MM.1S (cell line): ENCODE measurements around the gene BMP7.

Experiments
- DNase-seq: peaks from one replicate; pipeline ENCODE4 v3.0.0-alpha.2; 2015
- H2AFZ ChIP-seq: fragments of 300-600 bp; sonication (generic); 2 replicates; pipeline ENCODE4 v1.6.0; 2016; ENCODE audit warnings: antibody characterized with exemption, low read length
- H3F3A ChIP-seq: fragments of 300-600 bp; sonication (generic); 2 replicates; pipeline ENCODE4 v1.6.1; 2016; ENCODE audit warnings: mild to moderate bottlenecking, antibody characterized with exemption, low read length, moderate library complexity, mixed read lengths; ENCODE audit not compliant: insufficient read depth
- H3K27ac ChIP-seq: fragments of 300-600 bp; sonication (generic); 2 replicates; pipeline ENCODE4 v1.5.1; 2016; ENCODE audit warnings: mild to moderate bottlenecking, low read length
- H3K27me3 ChIP-seq: fragments of 300-600 bp; sonication (generic); replicated peaks from 2 replicates; pipeline ENCODE4 v1.6.0; 2016; ENCODE audit warnings: low read length; ENCODE audit not compliant: insufficient read depth
- H3K36me3 ChIP-seq: fragments of 300-600 bp; sonication (generic); replicated peaks from 2 replicates; pipeline ENCODE4 v1.6.1; 2016; ENCODE audit warnings: mild to moderate bottlenecking, low read length, mixed read lengths; ENCODE audit not compliant: insufficient read depth
- H3K4me1 ChIP-seq: fragments of 300-600 bp; sonication (generic); 2 replicates; pipeline ENCODE4 v1.6.1; 2016; ENCODE audit warnings: low read length, mixed read lengths
- H3K4me2 ChIP-seq: fragments of 300-600 bp; sonication (generic); 2 replicates; pipeline ENCODE4 v1.6.0; 2016; ENCODE audit warnings: low read depth, low read length
- H3K4me3 ChIP-seq: fragments of 300-600 bp; sonication (generic); 2 replicates; pipeline ENCODE4 v1.5.1; 2016; ENCODE audit warnings: low read length, mixed read lengths
- H3K79me2 ChIP-seq: fragments of 300-600 bp; sonication (generic); 2 replicates; pipeline ENCODE4 v1.6.1; 2016; ENCODE audit warnings: mixed run types, low read length, mixed read lengths
- H3K9ac ChIP-seq: fragments of 300-600 bp; sonication (generic); 2 replicates; pipeline ENCODE4 v1.6.1; 2016; ENCODE audit warnings: low read length, mixed read lengths
- H3K9me2 ChIP-seq: fragments of 300-600 bp; sonication (generic); replicated peaks from 2 replicates; pipeline ENCODE4 v1.6.1; 2016; ENCODE audit warnings: mild to moderate bottlenecking, low read length, mixed read lengths; ENCODE audit not compliant: insufficient read depth
- H3K9me3 ChIP-seq: fragments of 300-600 bp; sonication (generic); replicated peaks from 2 replicates; pipeline ENCODE4 v1.6.1; 2016; ENCODE audit warnings: mild to moderate bottlenecking, low read length, mixed read lengths; ENCODE audit not compliant: insufficient read depth
- H4K20me1 ChIP-seq: fragments of 300-600 bp; sonication (generic); 2 replicates; pipeline ENCODE4 v1.6.1; 2016; ENCODE audit warnings: mild to moderate bottlenecking, low read length, moderate library complexity, mixed read lengths; ENCODE audit not compliant: insufficient read depth
- CTCF ChIP-seq: fragments of 300-600 bp; sonication (generic); IDR thresholded peaks from 2 replicates; pipeline ENCODE4 v1.5.1; 2016; ENCODE audit warnings: antibody characterized with exemption, low read length, mixed read lengths
- EZH2 ChIP-seq: fragments of 300-600 bp; sonication (generic); optimal IDR thresholded peaks from 2 replicates; pipeline ENCODE3; 2017; ENCODE audit warnings: low read depth, mild to moderate bottlenecking, antibody characterized with exemption, low read length, mixed read lengths
- EZH2phosphoT487 ChIP-seq: fragments of 300-600 bp; sonication (generic); IDR thresholded peaks from 2 replicates; pipeline ENCODE4 v1.6.1; 2018; ENCODE audit warnings: antibody characterized with exemption, low read length

The BMP7 gene

GRCh38 chr20:57291694-57292093, 25.3 kb upstream of the BMP7 start:
- H3K27me3 ChIP-seq = peaks cover 56% of the 10 kb centered on the region
- DNase-seq = no peak
- H3K4me1 ChIP-seq = no peaks in the 10 kb centered on the region
- TF ChIP-seq CTCF = no peak
- no peak overlapping the region for H2AFZ ChIP-seq
- no peaks in the 10 kb centered on the region for H3K9me3 ChIP-seq
- H3F3A ChIP-seq = no peaks in the 10 kb centered on the region
- H3K9ac ChIP-seq = no peak overlapping the region
- no peak overlapping the region for H3K4me2 ChIP-seq
- H3K9me2 ChIP-seq = no peaks in the 10 kb centered on the region
- H3K79me2 ChIP-seq = no peaks in the 10 kb centered on the region
- no peak overlapping the region for H3K27ac ChIP-seq
- no peak overlapping the region for H3K4me3 ChIP-seq
- H4K20me1 ChIP-seq = no peaks in the 10 kb centered on the region
- H3K36me3 ChIP-seq = no peaks in the 10 kb centered on the region

- no peaks in the 10 kb centered on the region for H3K9me3 ChIP-seq
- DNase-seq = no peak
- no peak overlapping the region for H3K4me2 ChIP-seq
- H3F3A ChIP-seq = no peaks in the 10 kb centered on the region
- no peaks in the 10 kb centered on the region for H3K79me2 ChIP-seq
- no peak for TF ChIP-seq EZH2phosphoT487
- TF ChIP-seq EZH2 = no peak
- peak; percentile 35 for TF ChIP-seq CTCF
- H4K20me1 ChIP-seq = no peaks in the 10 kb centered on the region
- H3K9ac ChIP-seq = no peak overlapping the region
- no peak overlapping the region for H3K4me3 ChIP-seq
- H3K4me1 ChIP-seq = no peaks in the 10 kb centered on the region
- no peaks in the 10 kb centered on the region for H3K9me2 ChIP-seq
- peaks cover 56% of the 10 kb centered on the region for H3K27me3 ChIP-seq
- no peak overlapping the region for H2AFZ ChIP-seq
- no peak overlapping the region for H3K27ac ChIP-seq
- no peaks in the 10 kb centered on the region for H3K36me3 ChIP-seq
Measured at GRCh38 chr20:57291003-57291402, 24.6 kb upstream of the BMP7 start.

GRCh38 chr20:57290178-57290484, 23.7 kb upstream of the BMP7 start:
- Histone ChIP-seq H3K79me2 (no peaks in the 10 kb centered on the region), H3K9ac (no peak overlapping the region), H3F3A (no peaks in the 10 kb centered on the region), H3K4me2 (no peak overlapping the region), H3K4me3 (no peak overlapping the region), H3K27ac (no peak overlapping the region), H2AFZ (no peak overlapping the region), H3K36me3 (no peaks in the 10 kb centered on the region), H4K20me1 (no peaks in the 10 kb centered on the region), H3K9me2 (no peaks in the 10 kb centered on the region), H3K27me3 (peaks cover 56% of the 10 kb centered on the region), H3K4me1 (no peaks in the 10 kb centered on the region), H3K9me3 (no peaks in the 10 kb centered on the region)
- no peak for DNase-seq
- TF ChIP-seq EZH2phosphoT487 = no peak
- no peak for TF ChIP-seq EZH2
- no peak for TF ChIP-seq CTCF
